HCT116 (cell line): ENCODE measurements around the gene TMEM86A. TPM values are rescaled to one million over a fixed set of nuclear protein-coding genes. Genes with fewer than 3 reads are reported as not detected.

Experiments
- ATAC-seq: fragments of 200-7000 bp; cut with Tn5 transposase; 2 replicates; pipeline ENCODE4 v1.9.1; 2020; ENCODE audit warnings: mild to moderate bottlenecking, moderate library complexity
- BruUV-seq: library from RNA; stranded (reverse); fragments of 400-500 nt; replicated peaks from 2 replicates; lab custom pipeline; 2021; lab: Mats Ljungman, UMichigan
- CTCF ChIA-PET: fragments of 300-600 bp; sonication (Branson Sonifier 250); formaldehyde crosslinking; loops from one replicate; lab custom pipeline; 2021; ENCODE audit warnings: antibody characterized with exemption; lab: Charles Lee
- POLR2A ChIA-PET: fragments of 300-600, 350-600 bp; sonication (Branson Sonifier 250); formaldehyde crosslinking; loops from one replicate; lab custom pipeline; 2021; ENCODE audit warnings: antibody characterized with exemption; lab: Charles Lee
- RAD21 ChIA-PET, 2 experiments: fragments of 300-600 bp; sonication (Branson Sonifier 250); formaldehyde crosslinking; loops; one replicate each; lab custom pipeline; 2023; ENCODE audit warnings: low total read pairs in 2 of 2; ENCODE audit not compliant: uncharacterized antibody in 2 of 2, unreplicated experiment in 2 of 2, low non-redundant PET in 1 of 2; lab: Charles Lee
- DNase-seq: peaks from one replicate; pipeline ENCODE4 v3.0.0-alpha.2; 2010; ENCODE audit warnings: low read depth, low spot score
- H2AFZ ChIP-seq: fragments of 200-600 bp; shearing (Covaris generic), sonication (generic); 2 replicates; pipeline ENCODE4 v1.6.1; 2017; ENCODE audit warnings: low read depth, mixed run types, mixed read lengths, antibody characterized with exemption, low read length; ENCODE audit not compliant: poor library complexity, severe bottlenecking
- H3K27ac ChIP-seq: 2 replicates; pipeline ENCODE4 v1.5.1; 2012; ENCODE audit warnings: low read depth, low read length
- H3K27me3 ChIP-seq: fragments of 200-600 bp; sonication (generic); 2 replicates; pipeline ENCODE4 v1.6.1; 2016; ENCODE audit warnings: mixed run types, low read length, mixed read lengths; ENCODE audit not compliant: insufficient read depth
- H3K36me3 ChIP-seq, 2 experiments: fragments of 200-500 bp in 1 of 2; fragments of 200-600 bp in 1 of 2; sonication (Bioruptor generic) in 1 of 2; sonication (generic) in 1 of 2; 2 replicates each; pipeline versions ENCODE4 v1.5.1 to v1.6.1; 2014 to 2016; ENCODE audit warnings: low read length in 2 of 2, inconsistent platforms in 1 of 2, mixed read lengths in 1 of 2, mixed run types in 1 of 2; ENCODE audit not compliant: insufficient read depth in 2 of 2, control insufficient read depth in 1 of 2
- H3K4me1 ChIP-seq, 2 experiments: fragments of 200-600 bp in 1 of 2; sonication (generic) in 1 of 2; 2 replicates each; pipeline versions ENCODE4 v1.5.1 to v1.6.1; 2012 to 2017; ENCODE audit warnings: low read length in 2 of 2, inconsistent platforms in 1 of 2, mild to moderate bottlenecking in 1 of 2, mixed read lengths in 1 of 2, mixed run types in 1 of 2, moderate library complexity in 1 of 2; ENCODE audit not compliant: insufficient read depth in 2 of 2, control insufficient read depth in 1 of 2
- H3K4me2 ChIP-seq: fragments of 200-600 bp; sonication (generic); 2 replicates; pipeline ENCODE4 v1.6.1; 2017; ENCODE audit warnings: mixed run types, low read length, mixed read lengths
- H3K4me3 ChIP-seq, 2 experiments: fragments of 200-600 bp in 1 of 2; sonication (generic) in 1 of 2; replicated peaks in 1 of 2; 2 replicates each; pipeline ENCODE4 v1.5.1; 2011 to 2016; ENCODE audit warnings: low read length in 2 of 2, control low read depth in 1 of 2, low read depth in 1 of 2, mild to moderate bottlenecking in 1 of 2, mixed read lengths in 1 of 2, mixed run types in 1 of 2
- H3K79me2 ChIP-seq: fragments of 200-600 bp; sonication (generic); 2 replicates; pipeline ENCODE4 v1.6.1; 2017; ENCODE audit warnings: mild to moderate bottlenecking, mixed run types, low read length, moderate library complexity, mixed read lengths; ENCODE audit not compliant: insufficient read depth
- H3K9ac ChIP-seq: fragments of 200-600 bp; sonication (generic); 2 replicates; pipeline ENCODE4 v1.6.1; 2016; ENCODE audit warnings: low read length, mixed read lengths
- H3K9me2 ChIP-seq: fragments of 200-600 bp; sonication (generic), shearing (Covaris generic); 2 replicates; pipeline ENCODE4 v1.6.1; 2017; ENCODE audit warnings: mixed run types, mild to moderate bottlenecking, moderate library complexity; ENCODE audit not compliant: insufficient read depth
- H3K9me3 ChIP-seq, 2 experiments: fragments of 200-500 bp in 1 of 2; fragments of 200-600 bp in 1 of 2; sonication (Bioruptor generic) in 1 of 2; sonication (generic) in 1 of 2; 2 replicates each; pipeline ENCODE4 v1.6.1; 2014 to 2017; ENCODE audit warnings: low read length in 2 of 2, mixed read lengths in 2 of 2, inconsistent platforms in 1 of 2, low read depth in 1 of 2, mild to moderate bottlenecking in 1 of 2, mixed run types in 1 of 2, moderate library complexity in 1 of 2; ENCODE audit not compliant: control insufficient read depth in 1 of 2, insufficient read depth in 1 of 2
- H4K20me1 ChIP-seq: fragments of 200-600 bp; sonication (generic), shearing (Covaris generic); 2 replicates; pipeline ENCODE4 v1.6.1; 2017; ENCODE audit warnings: mixed run types, mild to moderate bottlenecking, moderate library complexity; ENCODE audit not compliant: insufficient read depth
- ATF3 ChIP-seq: IDR thresholded peaks from 2 replicates; pipeline ENCODE4 v1.6.1; 2012
- CBX3 ChIP-seq: IDR thresholded peaks from 2 replicates; pipeline ENCODE4 v1.6.1; 2012; ENCODE audit warnings: low read depth
- CEBPB ChIP-seq: IDR thresholded peaks from 2 replicates; pipeline ENCODE4 v1.6.1; 2012; ENCODE audit warnings: low read depth
- ELF1 ChIP-seq: IDR thresholded peaks from 2 replicates; pipeline ENCODE4 v1.6.1; 2012; ENCODE audit warnings: low read depth, borderline replicate concordance
- EZH2 ChIP-seq: fragments of 200-600 bp; sonication (generic); IDR thresholded peaks from 2 replicates; pipeline ENCODE4 v1.6.1; 2017; ENCODE audit warnings: antibody characterized with exemption, mixed run types
- EZH2phosphoT487 ChIP-seq: fragments of 200-600 bp; IDR thresholded peaks from 2 replicates; pipeline ENCODE4 v1.6.1; 2018; ENCODE audit warnings: antibody characterized with exemption, borderline replicate concordance
- FOSL1 ChIP-seq: IDR thresholded peaks from 2 replicates; pipeline ENCODE4 v1.6.1; 2012; ENCODE audit warnings: low read depth
- JUND ChIP-seq: IDR thresholded peaks from 2 replicates; pipeline ENCODE4 v1.6.1; 2012
- MAX ChIP-seq: IDR thresholded peaks from 2 replicates; pipeline ENCODE4 v1.6.1; 2012
- POLR2A ChIP-seq: IDR thresholded peaks from 2 replicates; pipeline ENCODE4 v1.7.0; 2011; ENCODE audit warnings: borderline replicate concordance; ENCODE audit not compliant: insufficient read depth, insufficient read length; ENCODE audit errors: extremely low read depth
- SIN3A ChIP-seq: IDR thresholded peaks from 2 replicates; pipeline ENCODE4 v1.6.1; 2012; ENCODE audit warnings: low read depth
- SP1 ChIP-seq: IDR thresholded peaks from 2 replicates; pipeline ENCODE4 v1.6.1; 2012; ENCODE audit warnings: low read depth
- SRF ChIP-seq: IDR thresholded peaks from 2 replicates; pipeline ENCODE4 v1.6.1; 2012; ENCODE audit warnings: low read depth
- TCF7L2 ChIP-seq: IDR thresholded peaks from 2 replicates; pipeline ENCODE4 v1.7.0; 2011; ENCODE audit warnings: borderline replicate concordance, inconsistent platforms; ENCODE audit not compliant: insufficient read depth, insufficient read length; ENCODE audit errors: extremely low read depth
- YY1 ChIP-seq: IDR thresholded peaks from 2 replicates; pipeline ENCODE4 v1.6.1; 2011; ENCODE audit warnings: low read length, low read depth, moderate library complexity, mild to moderate bottlenecking; ENCODE audit not compliant: insufficient replicate concordance; ENCODE audit errors: extremely low read depth
- ZBTB33 ChIP-seq: IDR thresholded peaks from 2 replicates; pipeline ENCODE4 v1.6.1; 2011; ENCODE audit warnings: mild to moderate bottlenecking, low read length, moderate library complexity; ENCODE audit not compliant: insufficient replicate concordance; ENCODE audit errors: extremely low read depth
- ZFX ChIP-seq: fragments of 450-650 bp; IDR thresholded peaks from 2 replicates; pipeline ENCODE4 v1.6.1; 2017
- ZNF274 ChIP-seq: fragments of 200-500 bp; sonication (Bioruptor generic); IDR thresholded peaks from 2 replicates; pipeline ENCODE4 v1.6.1; 2014; ENCODE audit warnings: mild to moderate bottlenecking, low read depth, low read length, inconsistent platforms
- intact Hi-C: fragments of 100-400 bp; cut with micrococcal nuclease; formaldehyde crosslinking; loops from 2 replicates; pipeline ENCODE4 v1.10.0; 2022
- total RNA-seq: library from RNA; stranded (reverse); gene quantifications from one replicate; pipeline ENCODE4 v1.2.1, GENCODE V29; 2021; ENCODE audit not compliant: unreplicated experiment
- TF ChIP-seq, protein P1 (sequence below), 3 experiments: fragments of 200-600 bp in 1 of 3; sonication (generic) in 1 of 3; IDR thresholded peaks in 2 of 3; conservative IDR thresholded peaks in 1 of 3; 2 replicates each; pipeline ENCODE4 v1.5.1; 2012 to 2017; ENCODE audit warnings: low read depth in 2 of 3, low read length in 2 of 3, antibody characterized with exemption in 1 of 3, borderline replicate concordance in 1 of 3, control low read depth in 1 of 3, mild to moderate bottlenecking in 1 of 3, mixed read lengths in 1 of 3, mixed run types in 1 of 3, moderate library complexity in 1 of 3; ENCODE audit not compliant: insufficient read depth in 1 of 3
- TF ChIP-seq, protein P2 (sequence below): IDR thresholded peaks from 2 replicates; pipeline ENCODE4 v1.6.1; 2012; ENCODE audit warnings: low read depth

Gene TMEM86A
- total RNA-seq, 1 experiment from 2014 or later: 2.0 TPM

- ATAC-seq: no peak
Observed at GRCh38 chr11:18703001-18703763, 4.6 kb downstream of the TMEM86A start.

More at GRCh38 chr11:18703001-18703763, 4.6 kb downstream of the TMEM86A start:
- H4K20me1 ChIP-seq: no peaks in the 10 kb centered on the region
- ChIA-PET POLR2A (no interaction called here), RAD21 (no interaction called here), CTCF (interaction anchor here (1.2 kb wide), 1 partner anchor 21 kb away, joined by 3 read pairs; no protein-coding TSS in a partner anchor)
- H3K9me2 ChIP-seq: no peaks in the 10 kb centered on the region
- no peak for DNase-seq
- H3K4me3 ChIP-seq: no peak overlapping the region
- TF ChIP-seq YY1 (no peak), SIN3A (no peak), SRF (no peak), ZNF274 (no peak), ZFX (no peak), FOSL1 (no peak), CBX3 (no peak), EZH2phosphoT487 (no peak), ELF1 (no peak), MAX (no peak), ATF3 (no peak), SP1 (no peak), TCF7L2 (no peak), EZH2 (no peak), JUND (no peak), ZBTB33 (no peak), CEBPB (no peak), POLR2A (no peak)
- TF ChIP-seq, protein P1, sequence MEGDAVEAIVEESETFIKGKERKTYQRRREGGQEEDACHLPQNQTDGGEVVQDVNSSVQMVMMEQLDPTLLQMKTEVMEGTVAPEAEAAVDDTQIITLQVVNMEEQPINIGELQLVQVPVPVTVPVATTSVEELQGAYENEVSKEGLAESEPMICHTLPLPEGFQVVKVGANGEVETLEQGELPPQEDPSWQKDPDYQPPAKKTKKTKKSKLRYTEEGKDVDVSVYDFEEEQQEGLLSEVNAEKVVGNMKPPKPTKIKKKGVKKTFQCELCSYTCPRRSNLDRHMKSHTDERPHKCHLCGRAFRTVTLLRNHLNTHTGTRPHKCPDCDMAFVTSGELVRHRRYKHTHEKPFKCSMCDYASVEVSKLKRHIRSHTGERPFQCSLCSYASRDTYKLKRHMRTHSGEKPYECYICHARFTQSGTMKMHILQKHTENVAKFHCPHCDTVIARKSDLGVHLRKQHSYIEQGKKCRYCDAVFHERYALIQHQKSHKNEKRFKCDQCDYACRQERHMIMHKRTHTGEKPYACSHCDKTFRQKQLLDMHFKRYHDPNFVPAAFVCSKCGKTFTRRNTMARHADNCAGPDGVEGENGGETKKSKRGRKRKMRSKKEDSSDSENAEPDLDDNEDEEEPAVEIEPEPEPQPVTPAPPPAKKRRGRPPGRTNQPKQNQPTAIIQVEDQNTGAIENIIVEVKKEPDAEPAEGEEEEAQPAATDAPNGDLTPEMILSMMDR (IDR thresholded peaks at IDR 0.05 in 2 of 3, conservative IDR thresholded peaks at IDR 0.05 in 1 of 3; ENCODE audit: borderline replicate concordance in 1 of 3, insufficient read depth in 1 of 3, low read depth in 2 of 3, low read length in 2 of 3): no peak
- TF ChIP-seq, protein P2, sequence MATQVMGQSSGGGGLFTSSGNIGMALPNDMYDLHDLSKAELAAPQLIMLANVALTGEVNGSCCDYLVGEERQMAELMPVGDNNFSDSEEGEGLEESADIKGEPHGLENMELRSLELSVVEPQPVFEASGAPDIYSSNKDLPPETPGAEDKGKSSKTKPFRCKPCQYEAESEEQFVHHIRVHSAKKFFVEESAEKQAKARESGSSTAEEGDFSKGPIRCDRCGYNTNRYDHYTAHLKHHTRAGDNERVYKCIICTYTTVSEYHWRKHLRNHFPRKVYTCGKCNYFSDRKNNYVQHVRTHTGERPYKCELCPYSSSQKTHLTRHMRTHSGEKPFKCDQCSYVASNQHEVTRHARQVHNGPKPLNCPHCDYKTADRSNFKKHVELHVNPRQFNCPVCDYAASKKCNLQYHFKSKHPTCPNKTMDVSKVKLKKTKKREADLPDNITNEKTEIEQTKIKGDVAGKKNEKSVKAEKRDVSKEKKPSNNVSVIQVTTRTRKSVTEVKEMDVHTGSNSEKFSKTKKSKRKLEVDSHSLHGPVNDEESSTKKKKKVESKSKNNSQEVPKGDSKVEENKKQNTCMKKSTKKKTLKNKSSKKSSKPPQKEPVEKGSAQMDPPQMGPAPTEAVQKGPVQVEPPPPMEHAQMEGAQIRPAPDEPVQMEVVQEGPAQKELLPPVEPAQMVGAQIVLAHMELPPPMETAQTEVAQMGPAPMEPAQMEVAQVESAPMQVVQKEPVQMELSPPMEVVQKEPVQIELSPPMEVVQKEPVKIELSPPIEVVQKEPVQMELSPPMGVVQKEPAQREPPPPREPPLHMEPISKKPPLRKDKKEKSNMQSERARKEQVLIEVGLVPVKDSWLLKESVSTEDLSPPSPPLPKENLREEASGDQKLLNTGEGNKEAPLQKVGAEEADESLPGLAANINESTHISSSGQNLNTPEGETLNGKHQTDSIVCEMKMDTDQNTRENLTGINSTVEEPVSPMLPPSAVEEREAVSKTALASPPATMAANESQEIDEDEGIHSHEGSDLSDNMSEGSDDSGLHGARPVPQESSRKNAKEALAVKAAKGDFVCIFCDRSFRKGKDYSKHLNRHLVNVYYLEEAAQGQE: no peak
- H3K36me3 ChIP-seq: no peaks in the 10 kb centered on the region
- H3K4me1 ChIP-seq: peaks cover 19 to 22% of the 10 kb centered on the region in 2 experiments
- no peak overlapping the region for H3K4me2 ChIP-seq
- no peak overlapping the region for H2AFZ ChIP-seq
- H3K9me3 ChIP-seq: no peaks in the 10 kb centered on the region
- H3K27me3 ChIP-seq: no peaks in the 10 kb centered on the region
- intact Hi-C loops: no loop called here
- H3K79me2 ChIP-seq: no peaks in the 10 kb centered on the region
- H3K27ac ChIP-seq: no peak overlapping the region
- no peak overlapping the region for H3K9ac ChIP-seq
- no TSS peak for BruUV-seq
